ENCODE results near the gene ZNF813.

ZNF813 gene

GRCh38 chr19:53541971-53542370 is 74.4 kb downstream of the ZNF813 start:
- Histone ChIP-seq H3K4me3 (ENCODE audit: insufficient read depth in 1 of 2, low read depth in 1 of 2, low read length in 2 of 2) (no peak overlapping the region), H4K91ac (ENCODE audit: low read length) (no peak overlapping the region), H3K27me3 (ENCODE audit: control insufficient read depth in 1 of 2, insufficient read depth in 1 of 2, low read length in 2 of 2) (no peaks in the 10 kb centered on the region), H3K23ac (ENCODE audit: low read length in 2 of 2) (no peak overlapping the region), H3K14ac (ENCODE audit: low read length in 2 of 2) (no peak overlapping the region), H3K27ac (ENCODE audit: low read length, poor library complexity, severe bottlenecking) (no peak overlapping the region), H2BK120ac (ENCODE audit: low read depth, low read length) (no peak overlapping the region), H4K8ac (ENCODE audit: low read length) (no peak overlapping the region), H3K4me1 (ENCODE audit: control insufficient read depth, insufficient read depth, low read depth, low read length) (peaks cover 6% of the 10 kb centered on the region), H3K9me3 (ENCODE audit: control insufficient read depth, low read length) (no peaks in the 10 kb centered on the region), H3K18ac (ENCODE audit: low read depth in 1 of 2, low read length in 2 of 2) (no peak overlapping the region), H2AK5ac (ENCODE audit: low read length, severe bottlenecking) (no peak overlapping the region), H3K9ac (ENCODE audit: low read length) (no peak overlapping the region), H2BK12ac (ENCODE audit: low read length in 2 of 2) (no peak overlapping the region), H3K79me1 (replicated peaks; ENCODE audit: low read length, poor library complexity, severe bottlenecking) (peaks cover 6% of the 10 kb centered on the region), H2BK15ac (ENCODE audit: low read depth, poor library complexity, severe bottlenecking) (no peak overlapping the region), H3K4ac (ENCODE audit: low read depth in 1 of 2, low read length in 2 of 2) (no peak overlapping the region), H2BK5ac (ENCODE audit: low read depth, low read length, poor library complexity, severe bottlenecking) (no peak overlapping the region), H2AFZ (ENCODE audit: low read depth, low read length) (no peak overlapping the region), H3K4me2 (ENCODE audit: low read length, poor library complexity, severe bottlenecking) (no peak overlapping the region), H3K36me3 (ENCODE audit: control insufficient read depth in 1 of 2, insufficient read depth in 2 of 2, low read depth in 1 of 2, low read length in 2 of 2) (peaks cover 14 to 22% of the 10 kb centered on the region in 2 experiments)
- WGBS, result no CpG with 5 or more reads among the region's 1 CpG
- DNase-seq, result no peak

GRCh38 chr19:53545271-53546065 is 77.9 kb downstream of the ZNF813 start:
- H2AK5ac ChIP-seq (ENCODE audit: low read length, severe bottlenecking), result no peak overlapping the region
- DNase-seq, result peak; percentile 47
- no peak overlapping the region for H3K23ac ChIP-seq (ENCODE audit: low read length in 2 of 2)
- no peak overlapping the region for H3K4ac ChIP-seq (ENCODE audit: low read depth in 1 of 2, low read length in 2 of 2)
- H3K36me3 ChIP-seq (ENCODE audit: control insufficient read depth in 1 of 2, insufficient read depth in 2 of 2, low read depth in 1 of 2, low read length in 2 of 2), result peaks cover 8 to 10% of the 10 kb centered on the region in 2 experiments
- WGBS, result 82% methylated on average over 22 of the region's 25 CpGs
- no peak overlapping the region for H2BK12ac ChIP-seq (ENCODE audit: low read length in 2 of 2)
- H3K9ac ChIP-seq (ENCODE audit: low read length), result peak overlapping the region; percentile 58
- H3K27me3 ChIP-seq (ENCODE audit: control insufficient read depth in 1 of 2, insufficient read depth in 1 of 2, low read length in 2 of 2), result no peaks in the 10 kb centered on the region
- no peak overlapping the region for H3K14ac ChIP-seq (ENCODE audit: low read length in 2 of 2)
- no peak overlapping the region for H2BK5ac ChIP-seq (ENCODE audit: low read depth, low read length, poor library complexity, severe bottlenecking)
- no peaks in the 10 kb centered on the region for H3K4me1 ChIP-seq (ENCODE audit: control insufficient read depth, insufficient read depth, low read depth, low read length)
- H3K4me3 ChIP-seq (ENCODE audit: insufficient read depth in 1 of 2, low read depth in 1 of 2, low read length in 2 of 2), result no peak overlapping the region
- H2AFZ ChIP-seq (ENCODE audit: low read depth, low read length), result no peak overlapping the region
- no peak overlapping the region for H2BK120ac ChIP-seq (ENCODE audit: low read depth, low read length)
- no peaks in the 10 kb centered on the region for H3K9me3 ChIP-seq (ENCODE audit: control insufficient read depth, low read length)
- no peak overlapping the region for H3K18ac ChIP-seq (ENCODE audit: low read depth in 1 of 2, low read length in 2 of 2)
- no peak overlapping the region for H2BK15ac ChIP-seq (ENCODE audit: low read depth, poor library complexity, severe bottlenecking)
- no peak overlapping the region for H4K91ac ChIP-seq (ENCODE audit: low read length)
- no peak overlapping the region for H3K4me2 ChIP-seq (ENCODE audit: low read length, poor library complexity, severe bottlenecking)
- no peak overlapping the region for H4K8ac ChIP-seq (ENCODE audit: low read length)
- no peak overlapping the region for H3K27ac ChIP-seq (ENCODE audit: low read length, poor library complexity, severe bottlenecking)
- peaks cover 6% of the 10 kb centered on the region for H3K79me1 ChIP-seq (replicated peaks; ENCODE audit: low read length, poor library complexity, severe bottlenecking)

All from mesenchymal stem cell (in vitro differentiated cells and primary cell).